Endothelial cell of umbilical vein (primary cell): ENCODE results near the gene PNPLA2. TPM values are rescaled to one million over a fixed set of nuclear protein-coding genes. Genes with fewer than 3 reads are reported as not detected.

Experiments used
- BruUV-seq: library from RNA; stranded (reverse); fragments of 400-500 nt; replicated peaks from 2 replicates; lab custom pipeline; 2021; lab: Mats Ljungman, UMichigan
- CTCF ChIA-PET: fragments of 300-600, 350-600 bp; sonication (Branson Sonifier 250); formaldehyde crosslinking; loops from one replicate; lab custom pipeline; 2021; ENCODE audit warnings: antibody characterized with exemption, inconsistent platforms; lab: Charles Lee
- POLR2A ChIA-PET: fragments of 300-600, 350-600 bp; sonication (Branson Sonifier 250); formaldehyde crosslinking; loops from one replicate; lab custom pipeline; 2021; ENCODE audit warnings: antibody characterized with exemption, inconsistent platforms; lab: Charles Lee
- DNase-seq: peaks from one replicate; pipeline ENCODE4 v3.0.0-alpha.2; 2011; ENCODE audit warnings: low read depth, low spot score
- FAIRE-seq: peaks from 2 replicates; lab custom pipeline; 2011; peaks lifted over from hg19 to GRCh38; lab: Jason Lieb, UNC
- H2AFZ ChIP-seq: 2 replicates; pipeline ENCODE4 v1.6.0; 2012; ENCODE audit warnings: low read depth, low read length, control low read depth, inconsistent platforms
- H3K27ac ChIP-seq: 2 replicates; pipeline ENCODE4 v1.5.1; 2011; ENCODE audit warnings: low read depth, mild to moderate bottlenecking, control low read depth, low read length, moderate library complexity; ENCODE audit not compliant: insufficient read depth
- H3K27me3 ChIP-seq, 2 experiments: 2 replicates each; pipeline versions ENCODE4 v1.6.0 to v1.6.1; 2011; ENCODE audit warnings: low read length in 2 of 2, mixed read lengths in 1 of 2; ENCODE audit not compliant: control insufficient read depth in 2 of 2, insufficient read depth in 2 of 2
- H3K36me3 ChIP-seq, 2 experiments: 2 replicates in 1 of 2; 3 replicates in 1 of 2; pipeline ENCODE4 v1.5.1; 2011; ENCODE audit warnings: low read length in 2 of 2, mild to moderate bottlenecking in 1 of 2, moderate library complexity in 1 of 2; ENCODE audit not compliant: control insufficient read depth in 2 of 2, insufficient read depth in 2 of 2; ENCODE audit errors: extremely low read depth in 1 of 2
- H3K4me1 ChIP-seq: 3 replicates; pipeline ENCODE4 v1.5.1; 2011; ENCODE audit warnings: mild to moderate bottlenecking, low read length; ENCODE audit not compliant: control insufficient read depth, insufficient read depth; ENCODE audit errors: extremely low read depth
- H3K4me2 ChIP-seq: 2 replicates; pipeline ENCODE4 v1.6.1; 2011; ENCODE audit warnings: low read length, control low read depth, mixed read lengths; ENCODE audit not compliant: insufficient read depth
- H3K4me3 ChIP-seq, 3 experiments: fragments of 200-600 bp in 1 of 3; sonication (generic), shearing (Covaris generic) in 1 of 3; replicated peaks in 1 of 3; 2 replicates each; pipeline ENCODE4 v1.5.1; 2011 to 2016; ENCODE audit warnings: control low read depth in 3 of 3, low read length in 3 of 3, mild to moderate bottlenecking in 2 of 3, inconsistent platforms in 1 of 3, low read depth in 1 of 3, moderate library complexity in 1 of 3; ENCODE audit not compliant: insufficient read depth in 1 of 3
- H3K79me2 ChIP-seq: 2 replicates; pipeline ENCODE4 v1.6.0; 2012; ENCODE audit warnings: low read length, inconsistent platforms; ENCODE audit not compliant: control insufficient read depth, insufficient read depth
- H3K9ac ChIP-seq: replicated peaks from 2 replicates; pipeline ENCODE3; 2011; ENCODE audit warnings: low read length, control low read depth; ENCODE audit not compliant: insufficient read depth; ENCODE audit errors: extremely low read depth
- H3K9me1 ChIP-seq: replicated peaks from 3 replicates; pipeline ENCODE4 v1.6.0; 2011; ENCODE audit warnings: mild to moderate bottlenecking, low read length; ENCODE audit not compliant: control insufficient read depth, insufficient read depth; ENCODE audit errors: extremely low read depth
- H3K9me3 ChIP-seq: replicated peaks from 2 replicates; pipeline ENCODE4 v1.5.1; 2012; ENCODE audit warnings: low read length, inconsistent platforms; ENCODE audit not compliant: control insufficient read depth, insufficient read depth
- H4K20me1 ChIP-seq: replicated peaks from 2 replicates; pipeline ENCODE3; 2011; ENCODE audit warnings: mild to moderate bottlenecking, low read length; ENCODE audit not compliant: control insufficient read depth, insufficient read depth; ENCODE audit errors: extremely low read depth
- MYC ChIP-seq: IDR thresholded peaks from one replicate; pipeline ENCODE4 v1.6.1; 2011; ENCODE audit warnings: mild to moderate bottlenecking, low read depth, low read length
- dilution Hi-C: fragments of 300-500 bp; cut with MboI; formaldehyde crosslinking; loops from one replicate; pipeline ENCODE4 v1.15.0; 2019; ENCODE audit warnings: low sequenced_read_pairs; ENCODE audit not compliant: extremely low pct_ligation_motif_present
- intact Hi-C: fragments of 100-400 bp; cut with micrococcal nuclease; formaldehyde crosslinking; loops from one replicate; pipeline ENCODE4 v1.10.0; 2022
- polyA plus RNA-seq, 4 experiments: library from polyadenylated mRNA; depleted of rRNA in 3 of 4; stranded (reverse) in 3 of 4; unstranded in 1 of 4; fragments of >200 nt; gene quantifications; 2 replicates each; pipeline versions ENCODE4 v1.2.1 to v1.2.3, GENCODE V29; 2011 to 2012; ENCODE audit warnings: missing spikeins in 1 of 4
- total RNA-seq: library from RNA; stranded (reverse); gene quantifications from 2 replicates; pipeline ENCODE4 v1.2.3, GENCODE V29; 2021
- TF ChIP-seq, protein P1 (sequence below), 2 donors: IDR thresholded peaks; 1 replicate in 1 of 2; 2 replicates in 1 of 2; pipeline ENCODE4 v1.5.1; 2011; ENCODE audit warnings: low read length in 2 of 2, mild to moderate bottlenecking in 2 of 2, moderate library complexity in 2 of 2, control low read depth in 1 of 2, inconsistent platforms in 1 of 2, low read depth in 1 of 2; ENCODE audit not compliant: insufficient read depth in 1 of 2; ENCODE audit errors: extremely low read depth in 1 of 2

PNPLA2 gene
- total and polyA plus RNA-seq, 2 donors (not counting 3 experiments of a cell fraction or from before 2014, with no cell fraction given), result 73.1 to 75.6 TPM

DNA sequence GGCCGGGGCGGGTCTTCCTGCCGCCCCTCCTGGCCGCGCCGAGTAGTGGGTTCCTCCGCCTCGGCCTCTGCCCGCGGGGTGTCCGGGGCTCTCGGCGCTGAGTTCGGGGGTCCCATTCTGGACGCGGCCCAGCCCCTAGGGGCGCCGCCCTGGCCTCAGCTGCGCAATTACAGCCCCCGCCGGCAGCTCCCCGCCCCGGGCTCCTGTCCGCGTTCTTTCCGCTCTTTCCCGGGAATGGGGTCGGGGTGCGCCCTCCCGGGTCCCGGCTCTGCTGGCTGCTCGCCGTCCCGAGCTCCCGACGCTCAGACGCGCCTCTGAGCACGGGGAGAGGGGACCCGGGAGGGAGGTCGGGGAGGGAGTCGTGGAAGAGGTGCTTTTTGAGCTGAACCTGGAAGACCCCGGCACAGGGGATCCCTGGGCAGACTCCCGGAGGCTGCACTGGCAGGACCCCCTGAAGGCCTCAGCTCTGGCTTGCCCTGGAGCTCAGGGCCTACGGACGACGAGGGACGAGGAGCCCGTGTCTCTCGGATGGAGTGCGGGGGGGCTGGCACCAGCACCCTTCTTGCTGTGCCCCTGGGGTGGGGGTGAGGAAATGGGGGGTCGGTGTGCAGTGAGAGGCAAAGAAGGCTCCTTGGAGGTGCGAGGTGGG lies 24.5 kb downstream of the PNPLA2 start:
- FAIRE-seq (no peak), DNase-seq (peak; percentile 30)
- Histone ChIP-seq H3K4me2 (peak overlapping the region; percentile 82), H3K4me3 (peak overlapping the region; percentile 63 to 95 (median 94)), H2AFZ (no peak overlapping the region), H3K9me1 (no peaks in the 10 kb centered on the region), H3K27me3 (no peaks in the 10 kb centered on the region), H4K20me1 (no peaks in the 10 kb centered on the region), H3K79me2 (peaks cover 45% of the 10 kb centered on the region), H3K4me1 (peaks cover 38% of the 10 kb centered on the region), H3K27ac (peak overlapping the region; percentile 83), H3K9me3 (no peaks in the 10 kb centered on the region), H3K9ac (peak overlapping the region; percentile 92), H3K36me3 (peaks cover 13 to 21% of the 10 kb centered on the region in 2 experiments)
- intact Hi-C loops (no loop called here), dilution Hi-C loops (no loop called here)
- POLR2A ChIA-PET, result interaction anchor here (1.4 to 4.1 kb wide), 4 partner anchors 9 to 34 kb away, joined by 5 to 28 read pairs (median 17); partner anchors contain the start of genes CD151, PNPLA2 and RPLP2
- no TSS peak for BruUV-seq
- CTCF ChIA-PET, result interaction anchor here (1.2 to 3.3 kb wide), 4 partner anchors 9 to 208 kb away, joined by 6 to 19 read pairs (median 8); partner anchors contain the start of genes AP2A2 and CD151
- TF ChIP-seq, protein P1, sequence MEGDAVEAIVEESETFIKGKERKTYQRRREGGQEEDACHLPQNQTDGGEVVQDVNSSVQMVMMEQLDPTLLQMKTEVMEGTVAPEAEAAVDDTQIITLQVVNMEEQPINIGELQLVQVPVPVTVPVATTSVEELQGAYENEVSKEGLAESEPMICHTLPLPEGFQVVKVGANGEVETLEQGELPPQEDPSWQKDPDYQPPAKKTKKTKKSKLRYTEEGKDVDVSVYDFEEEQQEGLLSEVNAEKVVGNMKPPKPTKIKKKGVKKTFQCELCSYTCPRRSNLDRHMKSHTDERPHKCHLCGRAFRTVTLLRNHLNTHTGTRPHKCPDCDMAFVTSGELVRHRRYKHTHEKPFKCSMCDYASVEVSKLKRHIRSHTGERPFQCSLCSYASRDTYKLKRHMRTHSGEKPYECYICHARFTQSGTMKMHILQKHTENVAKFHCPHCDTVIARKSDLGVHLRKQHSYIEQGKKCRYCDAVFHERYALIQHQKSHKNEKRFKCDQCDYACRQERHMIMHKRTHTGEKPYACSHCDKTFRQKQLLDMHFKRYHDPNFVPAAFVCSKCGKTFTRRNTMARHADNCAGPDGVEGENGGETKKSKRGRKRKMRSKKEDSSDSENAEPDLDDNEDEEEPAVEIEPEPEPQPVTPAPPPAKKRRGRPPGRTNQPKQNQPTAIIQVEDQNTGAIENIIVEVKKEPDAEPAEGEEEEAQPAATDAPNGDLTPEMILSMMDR (IDR thresholded peaks at IDR 0.05; ENCODE audit: extremely low read depth in 1 of 2, insufficient read depth in 1 of 2, low read depth in 1 of 2, low read length in 2 of 2), result peak in 1 of 2 donors; percentile 22
- no peak for TF ChIP-seq MYC
